ENCODE measurements around the gene KIAA2012. TPM values are rescaled to one million over a fixed set of nuclear protein-coding genes. Genes with fewer than 3 reads are reported as not detected.

KIAA2012 gene
- total and polyA plus RNA-seq, 2 of the 8 experiments (the other 6 are each of a cell fraction or from before 2014, with no cell fraction given) = not detected

DNA sequence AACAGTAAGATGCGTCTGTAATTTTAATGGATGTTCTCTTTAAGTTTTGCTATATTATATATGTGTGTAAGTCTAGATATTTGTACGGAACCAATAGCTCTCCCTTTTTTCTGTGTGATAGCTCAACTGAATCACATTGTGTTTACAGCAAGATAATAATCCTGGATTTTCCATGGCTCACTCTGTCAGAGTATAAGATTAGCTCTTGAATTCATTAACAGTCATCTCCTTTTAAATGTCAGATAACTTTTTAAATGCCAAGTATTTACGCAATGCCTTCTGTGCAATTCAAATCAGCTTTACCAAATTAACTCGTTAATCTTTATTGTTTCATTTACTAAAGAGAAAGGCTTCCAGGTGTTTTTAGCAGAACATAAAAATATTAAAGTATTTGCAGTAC lies 76.9 kb downstream of the KIAA2012 start (continued):
- TF ChIP-seq, protein P1, sequence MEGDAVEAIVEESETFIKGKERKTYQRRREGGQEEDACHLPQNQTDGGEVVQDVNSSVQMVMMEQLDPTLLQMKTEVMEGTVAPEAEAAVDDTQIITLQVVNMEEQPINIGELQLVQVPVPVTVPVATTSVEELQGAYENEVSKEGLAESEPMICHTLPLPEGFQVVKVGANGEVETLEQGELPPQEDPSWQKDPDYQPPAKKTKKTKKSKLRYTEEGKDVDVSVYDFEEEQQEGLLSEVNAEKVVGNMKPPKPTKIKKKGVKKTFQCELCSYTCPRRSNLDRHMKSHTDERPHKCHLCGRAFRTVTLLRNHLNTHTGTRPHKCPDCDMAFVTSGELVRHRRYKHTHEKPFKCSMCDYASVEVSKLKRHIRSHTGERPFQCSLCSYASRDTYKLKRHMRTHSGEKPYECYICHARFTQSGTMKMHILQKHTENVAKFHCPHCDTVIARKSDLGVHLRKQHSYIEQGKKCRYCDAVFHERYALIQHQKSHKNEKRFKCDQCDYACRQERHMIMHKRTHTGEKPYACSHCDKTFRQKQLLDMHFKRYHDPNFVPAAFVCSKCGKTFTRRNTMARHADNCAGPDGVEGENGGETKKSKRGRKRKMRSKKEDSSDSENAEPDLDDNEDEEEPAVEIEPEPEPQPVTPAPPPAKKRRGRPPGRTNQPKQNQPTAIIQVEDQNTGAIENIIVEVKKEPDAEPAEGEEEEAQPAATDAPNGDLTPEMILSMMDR (IDR thresholded peaks at IDR 0.05; ENCODE audit: control extremely low read depth in 1 of 3, insufficient read depth in 1 of 3, low read depth in 1 of 3, low read length in 3 of 3) = no peak
- TF ChIP-seq EP300 (IDR thresholded peaks at IDR 0.05; ENCODE audit: borderline replicate concordance in 1 of 2, low read depth in 2 of 2, low read length in 2 of 2) (no peak), TBP (IDR thresholded peaks at IDR 0.05; ENCODE audit: low read depth, low read length) (no peak), RFX5 (IDR thresholded peaks at IDR 0.05; ENCODE audit: borderline replicate concordance, low read depth, low read length) (no peak), HDAC2 (IDR thresholded peaks at IDR 0.05; ENCODE audit: borderline replicate concordance in 1 of 2, low read depth in 2 of 2, low read length in 2 of 2) (no peak)

All from H1 (cell line).